Spleen (tissue), 11 donors: ENCODE measurements around the gene KRT83. TPM values are rescaled to one million over a fixed set of nuclear protein-coding genes. Genes with fewer than 3 reads are reported as not detected.

Experiments used
- DNase-seq: peaks from one replicate; pipeline ENCODE4 v3.0.0-alpha.2; 2020
- H3K27ac ChIP-seq, 8 donors: fragments of 200-600 bp; sonication (generic) in 7 of 8; 1 replicate in 4 of 8; 2 replicates in 4 of 8; pipeline versions ENCODE4 v1.5.0 to v1.8.0; 2016 to 2021; ENCODE audit warnings: inconsistent platforms in 4 of 8, mild to moderate bottlenecking in 4 of 8, moderate library complexity in 1 of 8
- H3K27me3 ChIP-seq, 7 donors: fragments of 200-600 bp; sonication (generic) in 6 of 7; replicated peaks in 1 of 7; 1 replicate in 4 of 7; 2 replicates in 3 of 7; pipeline versions ENCODE4 v1.5.0 to v1.8.0; 2016 to 2021; ENCODE audit warnings: inconsistent platforms in 3 of 7, mild to moderate bottlenecking in 1 of 7
- H3K36me3 ChIP-seq, 6 donors: fragments of 200-600 bp; sonication (generic) in 5 of 6; 1 replicate in 4 of 6; 2 replicates in 2 of 6; pipeline versions ENCODE4 v1.5.0 to v1.8.0; 2016 to 2021; ENCODE audit warnings: inconsistent platforms in 2 of 6
- H3K4me1 ChIP-seq, 6 donors: fragments of 200-600 bp; sonication (generic) in 5 of 6; 1 replicate in 3 of 6; 2 replicates in 3 of 6; pipeline versions ENCODE4 v1.5.0 to v1.8.0; 2016 to 2021; ENCODE audit warnings: inconsistent platforms in 3 of 6
- H3K4me3 ChIP-seq, 8 donors: fragments of 200-600 bp; sonication (generic) in 7 of 8; 1 replicate in 4 of 8; 2 replicates in 4 of 8; pipeline versions ENCODE4 v1.5.0 to v1.8.0; 2016 to 2021; ENCODE audit warnings: inconsistent platforms in 4 of 8, mild to moderate bottlenecking in 4 of 8, moderate library complexity in 2 of 8
- H3K9me3 ChIP-seq, 8 donors: fragments of 200-600 bp; sonication (generic) in 7 of 8; 1 replicate in 4 of 8; 2 replicates in 4 of 8; pipeline versions ENCODE4 v1.5.0 to v1.8.0; 2016 to 2021; ENCODE audit warnings: inconsistent platforms in 4 of 8
- POLR2A ChIP-seq, 3 donors: fragments of 450-650 bp; IDR thresholded peaks; one replicate each; pipeline ENCODE4 v1.5.1; 2017; ENCODE audit warnings: antibody characterized with exemption in 3 of 3, mild to moderate bottlenecking in 1 of 3
- POLR2AphosphoS5 ChIP-seq, 3 donors: sonication (generic); formaldehyde crosslinking; IDR thresholded peaks; one replicate each; pipeline ENCODE4 v1.5.1; 2017; ENCODE audit warnings: antibody characterized with exemption in 3 of 3
- WGBS, 5 donors: extraction: QIAGEN DNeasy Blood & Tissue Kit in 3 of 5; methylation state at CpG; one replicate each; pipeline versions ENCODE4 v1.1.5 to v1.1.7; 2013 to 2018; 5-methylcytosine and 5-hydroxymethylcytosine counted together
- intact Hi-C: fragments of 100-400 bp; cut with DNase I; formaldehyde crosslinking; loops from one replicate; pipeline ENCODE4 v1.15.0; 2023; ENCODE audit warnings: low total_unique reads
- polyA plus RNA-seq, 3 donors: library from polyadenylated mRNA; stranded (reverse); fragments of 200-250 nt; gene quantifications; one replicate each; pipeline ENCODE4 v1.2.1, GENCODE V29; 2013
- total RNA-seq, 7 donors: library from RNA; depleted of rRNA in 3 of 7; stranded (reverse); fragments of >200 nt in 3 of 7; fragmentation: NEBNext Ultra II Directional in 4 of 7; extraction: Animal tissue kit (Norgen Biotek cat#: 25700) in 4 of 7; gene quantifications; one replicate each; pipeline versions ENCODE4 v1.1.0 to v1.2.1, GENCODE V29; 2016 to 2021
- TF ChIP-seq, protein P1 (sequence below), 11 experiments: fragments of 200-600 bp in 7 of 11; fragments of 450-650 bp in 4 of 11; sonication (generic) in 4 of 11; IDR thresholded peaks in 8 of 11; conservative IDR thresholded peaks in 3 of 11; 1 replicate in 7 of 11; 2 replicates in 4 of 11; pipeline versions ENCODE4 v1.4.0 to v1.8.0; 2016 to 2021; ENCODE audit warnings: antibody characterized with exemption in 11 of 11, inconsistent platforms in 4 of 11, mild to moderate bottlenecking in 1 of 11
- donor health status: healthy with polysubstance abuse.
- donor health status: DM: no; HTN: no; CAD: no; lungs with moderate emphysema.
- donor health status: DM: no; HTN: no; CAD: no.
- donor health status: Bipolar disorder and iron deficiency.
- donor health status: healthy.
- donor health status: DM: no; HTN: no; CAD: no.
- donor health status: DM: yes; HTN: yes; CAD: no.

The KRT83 gene
- total and polyA plus RNA-seq, 10 donors: not detected

GRCh38 chr12:52278575-52279421, 42.4 kb downstream of the KRT83 start:
- DNase-seq: peak; percentile 93
- Histone ChIP-seq H3K27me3 (peaks cover 0 to 50% (median 4%) of the 10 kb centered on the region in 7 donors), H3K9me3 (no peaks in the 10 kb centered on the region), H3K4me3 (peak overlapping the region in 1 of 8 donors; percentile 33), H3K27ac (no peak overlapping the region), H3K4me1 (peaks cover 0 to 25% (median 9%) of the 10 kb centered on the region in 6 donors), H3K36me3 (no peaks in the 10 kb centered on the region)
- TF ChIP-seq, protein P1, sequence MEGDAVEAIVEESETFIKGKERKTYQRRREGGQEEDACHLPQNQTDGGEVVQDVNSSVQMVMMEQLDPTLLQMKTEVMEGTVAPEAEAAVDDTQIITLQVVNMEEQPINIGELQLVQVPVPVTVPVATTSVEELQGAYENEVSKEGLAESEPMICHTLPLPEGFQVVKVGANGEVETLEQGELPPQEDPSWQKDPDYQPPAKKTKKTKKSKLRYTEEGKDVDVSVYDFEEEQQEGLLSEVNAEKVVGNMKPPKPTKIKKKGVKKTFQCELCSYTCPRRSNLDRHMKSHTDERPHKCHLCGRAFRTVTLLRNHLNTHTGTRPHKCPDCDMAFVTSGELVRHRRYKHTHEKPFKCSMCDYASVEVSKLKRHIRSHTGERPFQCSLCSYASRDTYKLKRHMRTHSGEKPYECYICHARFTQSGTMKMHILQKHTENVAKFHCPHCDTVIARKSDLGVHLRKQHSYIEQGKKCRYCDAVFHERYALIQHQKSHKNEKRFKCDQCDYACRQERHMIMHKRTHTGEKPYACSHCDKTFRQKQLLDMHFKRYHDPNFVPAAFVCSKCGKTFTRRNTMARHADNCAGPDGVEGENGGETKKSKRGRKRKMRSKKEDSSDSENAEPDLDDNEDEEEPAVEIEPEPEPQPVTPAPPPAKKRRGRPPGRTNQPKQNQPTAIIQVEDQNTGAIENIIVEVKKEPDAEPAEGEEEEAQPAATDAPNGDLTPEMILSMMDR (IDR thresholded peaks at IDR 0.05 in 8 of 11, conservative IDR thresholded peaks at IDR 0.05 in 3 of 11): peak; percentile 56 to 98 (median 94)
- no peak for TF ChIP-seq POLR2A (IDR thresholded peaks at IDR 0.05)
- peak in 1 of 3 donors; percentile 29 for TF ChIP-seq POLR2AphosphoS5 (IDR thresholded peaks at IDR 0.05)
- intact Hi-C loops: no loop called here
- WGBS, 5 donors: 20 to 25% (median 24%) methylated on average over 26 to 32 of the region's 32 CpGs

- Histone ChIP-seq H3K27me3 (peaks cover 0 to 50% (median 4%) of the 10 kb centered on the region in 7 donors), H3K4me3 (no peak overlapping the region), H3K36me3 (no peaks in the 10 kb centered on the region), H3K9me3 (no peaks in the 10 kb centered on the region), H3K27ac (no peak overlapping the region), H3K4me1 (peaks cover 0 to 25% (median 9%) of the 10 kb centered on the region in 6 donors)
- TF ChIP-seq, protein P1 (IDR thresholded peaks at IDR 0.05 in 8 of 11, conservative IDR thresholded peaks at IDR 0.05 in 3 of 11): no peak
- TF ChIP-seq POLR2A (IDR thresholded peaks at IDR 0.05): no peak
- TF ChIP-seq POLR2AphosphoS5 (IDR thresholded peaks at IDR 0.05): no peak
- intact Hi-C loops: no loop called here
- 49 to 73% (median 63%) methylated on average over 9 of the region's 9 CpGs for WGBS, 5 donors
- DNase-seq: peak; percentile 67
These were observed 43.5 kb downstream of the KRT83 start for GRCh38 chr12:52277486-52278245.

DNA sequence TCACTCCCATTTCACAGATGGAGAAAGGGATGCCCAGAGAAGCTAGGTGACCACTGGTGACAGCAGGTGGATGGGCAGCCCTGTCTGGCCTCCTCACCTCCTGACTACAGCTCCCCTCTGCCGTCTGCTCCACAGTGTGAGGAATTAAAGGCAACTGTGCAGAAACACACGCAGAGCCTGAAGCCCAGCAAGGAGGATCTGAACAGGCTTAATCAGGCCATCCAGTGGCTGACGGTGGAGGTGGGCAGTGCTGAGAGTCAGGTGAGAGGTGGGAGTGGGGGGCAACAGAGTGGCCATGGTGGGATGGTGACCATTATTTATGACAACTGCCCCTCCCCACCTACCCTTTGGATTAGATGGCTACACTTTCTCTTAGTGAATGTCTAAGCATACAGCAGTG, 45.5 kb downstream of the KRT83 start:
- DNase-seq: peak; percentile 35
- H3K27me3 ChIP-seq: peaks cover 0 to 55% (median 4%) of the 10 kb centered on the region in 7 donors
- H3K4me3 ChIP-seq: no peak overlapping the region
- TF ChIP-seq, protein P1 (IDR thresholded peaks at IDR 0.05 in 8 of 11, conservative IDR thresholded peaks at IDR 0.05 in 3 of 11): no peak
- TF ChIP-seq POLR2AphosphoS5 (IDR thresholded peaks at IDR 0.05) (no peak), POLR2A (IDR thresholded peaks at IDR 0.05) (no peak)
- no peaks in the 10 kb centered on the region for H3K36me3 ChIP-seq
- peaks cover 0 to 23% (median 9%) of the 10 kb centered on the region in 6 donors for H3K4me1 ChIP-seq
- WGBS, 5 donors: 73 to 94% (median 88%) methylated on average over 3 of the region's 3 CpGs
- no peaks in the 10 kb centered on the region for H3K9me3 ChIP-seq
- intact Hi-C loops: no loop called here
- no peak overlapping the region for H3K27ac ChIP-seq
